Hepatic stellate cell (primary cell): ENCODE measurements around the gene PCBP1.
"Not testable (repeated sequence)": the region's sequence is repeated elsewhere in the genome, so short reads cannot be mapped to it uniquely, and the experiment has no call there.

Experiments used
- DNase-seq: peaks from one replicate; pipeline ENCODE4 v3.0.0; 2011; ENCODE audit warnings: low spot score

Gene PCBP1

DNA sequence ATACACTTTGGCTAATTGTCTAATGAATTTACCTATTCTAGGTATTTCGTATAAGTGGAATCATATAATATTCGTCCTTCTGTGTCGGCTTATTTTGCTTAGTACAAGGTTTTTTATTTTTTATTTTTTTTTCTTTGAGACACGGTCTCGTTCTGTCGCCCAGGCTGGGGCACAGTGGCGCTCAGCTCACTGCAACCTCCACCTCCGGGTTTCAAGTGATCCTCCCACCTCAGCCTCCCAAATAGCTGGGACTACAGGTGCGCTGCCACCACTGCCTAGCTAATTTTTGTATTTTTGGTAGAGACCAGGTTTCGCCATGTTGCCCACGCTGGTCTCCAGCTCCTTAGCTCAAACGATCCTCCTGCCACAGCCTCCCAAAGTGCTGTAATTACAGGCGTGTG lies 38.2 kb downstream of the PCBP1 start:
- no peak for DNase-seq

DNA sequence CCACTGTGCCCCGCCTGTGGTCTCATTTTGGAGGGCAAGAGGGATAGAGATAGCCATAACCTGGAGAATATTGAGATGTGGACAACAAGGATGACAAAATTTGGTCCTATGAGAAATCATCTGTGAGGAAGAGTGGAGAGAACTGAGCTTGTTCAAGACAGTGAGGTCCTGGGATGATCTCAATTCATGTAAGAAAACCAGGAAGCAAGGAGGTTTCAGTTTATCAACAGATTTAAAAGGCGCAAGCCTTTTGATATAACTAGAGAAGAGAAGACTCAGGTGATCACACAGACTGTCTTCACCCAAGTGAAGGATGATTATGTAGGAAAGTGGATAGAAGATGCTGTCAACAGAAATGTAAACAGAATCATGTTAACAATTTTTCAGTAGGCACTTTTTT lies 39.1 kb downstream of the PCBP1 start:
- no peak for DNase-seq

DNA sequence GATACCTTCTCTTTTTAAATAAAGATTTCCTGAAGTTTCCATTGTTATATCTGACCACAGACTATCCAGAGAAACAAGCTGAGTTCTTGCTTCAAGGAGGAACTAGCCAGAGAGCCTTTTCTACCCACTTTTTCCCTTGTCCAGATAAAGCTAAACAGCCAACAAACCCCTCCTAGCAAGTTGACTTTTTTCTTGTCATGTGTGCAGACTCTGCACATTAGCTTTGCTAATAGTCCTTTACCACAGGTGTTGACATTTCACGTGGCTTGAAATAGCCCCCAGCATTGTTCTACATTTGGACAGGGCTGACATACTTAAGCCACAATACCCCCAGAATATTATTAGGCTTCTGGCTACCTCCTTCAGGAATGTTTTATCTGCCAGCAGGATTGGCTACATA lies 40.7 kb downstream of the PCBP1 start:
- no peak for DNase-seq

DNA sequence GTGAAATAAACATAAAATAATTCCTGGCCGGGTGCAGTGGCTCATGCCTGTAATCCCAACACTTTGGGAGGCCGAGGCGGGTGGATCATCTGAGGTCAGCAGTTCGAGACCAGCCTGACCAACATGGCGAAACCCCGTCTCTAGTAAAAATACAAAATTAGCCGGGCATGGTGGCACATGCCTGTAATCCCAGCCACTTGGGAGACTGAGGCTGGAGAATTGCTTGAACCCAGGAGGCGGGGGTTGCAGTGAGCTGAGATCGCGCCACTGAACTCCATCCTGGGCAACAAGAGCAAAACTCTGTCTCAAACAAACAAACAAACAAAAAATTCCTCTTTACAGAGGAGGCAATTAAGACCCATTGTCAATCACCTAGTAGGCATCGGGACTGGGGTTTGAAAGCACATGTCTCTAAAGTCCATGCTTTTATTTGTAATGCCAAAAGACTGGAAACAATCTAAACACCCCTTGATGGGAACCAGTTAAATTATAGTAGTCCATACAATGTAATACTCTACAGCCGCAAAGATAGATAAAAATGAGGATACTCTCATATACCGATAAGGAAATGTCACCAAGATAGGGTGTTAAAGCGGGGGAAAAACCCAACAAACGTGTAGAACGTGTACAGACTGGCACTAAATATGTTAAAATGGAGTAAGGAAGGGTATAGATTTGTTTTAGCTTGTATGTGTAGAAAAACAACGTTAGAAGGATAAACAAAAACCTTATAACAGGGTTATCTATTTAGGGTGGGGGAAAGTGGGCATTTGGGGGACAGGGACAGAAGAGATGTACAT lies 44.3 kb downstream of the PCBP1 start:
- not testable (repeated sequence) for DNase-seq

DNA sequence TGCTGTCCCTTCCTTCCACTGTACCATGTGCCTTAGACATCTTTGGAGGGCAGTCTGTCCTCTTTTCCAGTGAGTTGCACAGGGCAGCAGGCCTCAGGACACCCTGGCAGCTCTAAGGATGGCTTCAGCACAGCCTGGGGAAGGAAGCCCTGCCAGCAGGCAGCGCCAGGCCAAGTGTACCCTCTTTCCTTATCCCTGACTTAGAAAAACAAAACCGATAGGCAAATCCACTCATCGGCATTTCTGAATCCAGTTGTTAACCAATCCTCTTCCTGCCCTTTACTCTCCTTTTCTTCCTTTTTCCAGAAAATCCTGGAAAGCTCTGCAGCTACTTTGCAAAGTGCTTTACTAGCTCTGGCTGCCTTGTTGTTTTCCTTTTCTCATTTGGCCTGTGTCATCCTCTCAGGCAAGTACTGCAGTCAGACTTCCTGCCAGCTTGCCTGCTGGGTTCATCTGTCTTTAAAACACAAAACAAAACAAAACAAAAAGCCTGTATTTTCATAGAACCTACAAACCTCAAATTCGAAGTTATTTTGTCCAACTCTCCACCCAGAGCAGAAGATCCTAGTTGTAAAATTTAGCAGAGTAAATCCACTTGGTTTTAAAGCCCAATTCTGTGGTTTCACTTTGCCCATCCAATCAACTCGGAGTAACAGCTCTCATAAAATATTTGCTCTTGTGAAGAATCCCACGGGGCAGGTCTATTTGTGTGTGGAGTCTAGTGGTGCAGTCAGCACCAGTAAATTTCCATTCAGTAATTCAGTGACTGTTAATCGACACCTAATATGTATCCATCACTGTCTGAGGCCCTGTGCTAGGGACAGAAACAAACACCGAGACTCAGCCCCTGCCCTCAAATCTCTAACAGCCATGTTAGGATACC lies 45.2 kb downstream of the PCBP1 start:
- peak; percentile 65 for DNase-seq

DNA sequence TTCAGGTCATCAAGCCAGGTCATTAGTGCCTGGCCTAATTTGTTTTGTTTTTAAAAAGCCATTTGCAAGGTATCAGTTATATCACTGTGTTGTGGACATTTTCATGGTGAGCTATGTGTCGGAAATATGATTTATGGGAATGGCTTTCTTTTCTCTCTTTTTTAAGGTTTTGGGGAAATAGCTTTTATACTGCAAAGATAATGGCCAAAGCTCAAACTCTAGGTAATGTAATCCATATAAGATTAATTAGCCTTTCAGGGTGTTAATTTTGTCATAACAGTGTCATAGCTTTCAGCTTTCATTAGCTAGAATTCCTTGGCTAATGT lies 45.8 kb downstream of the PCBP1 start:
- no peak for DNase-seq

DNA sequence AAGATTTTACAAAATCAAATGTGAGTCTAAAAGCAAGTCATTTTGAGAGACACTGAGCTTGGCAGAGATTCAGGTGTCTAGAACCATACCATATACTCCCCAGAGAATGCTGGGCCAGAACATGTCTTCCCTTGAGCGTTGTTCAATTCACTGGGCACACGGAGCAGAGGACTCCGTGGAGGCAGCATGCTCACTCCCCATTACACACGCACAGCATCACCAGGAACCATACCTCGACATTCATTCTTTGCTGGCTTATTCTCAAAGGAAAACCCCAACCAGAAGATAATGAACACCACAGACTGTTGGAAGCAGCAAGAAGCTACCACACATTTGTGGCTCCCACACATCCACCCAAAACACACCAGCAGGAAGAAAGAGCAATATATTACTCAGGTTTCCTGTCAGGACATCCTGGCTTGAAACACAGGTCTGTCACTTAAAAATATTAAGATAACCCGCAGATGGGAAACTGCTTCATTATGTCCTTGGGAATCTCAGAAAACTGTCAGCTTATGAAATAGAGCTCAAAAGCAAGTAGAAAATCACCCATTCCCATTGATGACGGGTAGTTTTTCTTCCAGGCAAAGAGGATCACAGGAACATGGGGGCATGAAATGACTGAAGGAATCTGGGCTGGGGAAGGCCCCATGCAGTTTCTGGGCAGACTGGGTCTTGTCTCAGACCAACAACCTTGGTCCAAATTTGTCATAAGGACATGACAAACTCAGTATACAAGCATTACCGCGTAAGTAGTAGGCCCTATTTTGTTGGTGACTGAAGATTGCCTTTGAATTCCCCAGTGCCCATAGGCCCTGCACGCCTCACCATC lies 46.4 kb downstream of the PCBP1 start:
- DNase-seq = no peak

DNA sequence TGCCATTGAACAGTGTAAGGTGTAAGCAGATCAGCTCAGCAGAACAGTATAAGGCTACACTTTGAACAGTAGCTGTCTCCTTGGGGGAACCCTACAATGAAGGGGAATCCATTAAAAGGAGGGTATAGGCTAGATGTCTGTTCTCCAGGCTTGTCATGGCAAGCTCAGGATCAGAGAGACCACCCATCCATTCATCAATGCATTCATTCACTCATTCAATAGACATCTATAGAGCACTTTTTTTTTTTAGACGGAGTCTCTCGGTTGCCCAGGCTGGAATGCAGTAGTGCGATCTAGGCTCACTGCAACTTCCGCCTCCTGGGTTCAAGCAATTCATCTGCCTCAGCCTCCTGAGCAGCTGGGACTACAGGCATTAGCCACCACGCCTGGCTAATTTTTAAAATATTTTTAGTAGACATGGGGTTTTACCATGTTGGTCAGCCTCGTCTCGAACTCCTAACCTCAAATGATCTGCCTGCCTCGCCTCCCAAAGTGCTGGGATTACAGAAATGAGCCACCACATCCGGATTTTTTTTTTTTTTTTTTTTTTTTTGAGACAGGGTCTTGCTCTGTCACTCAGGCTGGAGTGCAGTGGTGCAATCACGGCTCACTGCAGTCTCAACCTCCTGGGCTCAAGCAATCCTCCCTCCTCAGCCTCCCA lies 47.2 kb downstream of the PCBP1 start:
- DNase-seq = not testable (repeated sequence)
